Activated T-helper 2 cell treated with anti-CD3 and anti-CD28 coated beads, Interferon-gamma antibody, Interleukin-2, Interleukin-4, amounts not matched to agents 10 μg/mL and 5 μg/mL and 100 μg/mL, durations not matched to agents 14 hours and 24 hours and 36 hours (primary cell): ENCODE measurements around the gene SNX9. TPM values are rescaled to one million over a fixed set of nuclear protein-coding genes. Genes with fewer than 3 reads are reported as not detected.
"Not testable (repeated sequence)": the region's sequence is repeated elsewhere in the genome, so short reads cannot be mapped to it uniquely, and the experiment has no call there.

Source experiments
- DNase-seq: peaks from one replicate; pipeline ENCODE4 v3.0.0; 2021; ENCODE audit warnings: low spot score
- H3K27ac Mint-ChIP-seq: one replicate; pipeline ENCODE4 v1.8.0; 2021; ENCODE audit warnings: mixed read lengths
- H3K27me3 Mint-ChIP-seq: one replicate; pipeline ENCODE4 v1.8.0; 2021; ENCODE audit warnings: low read depth, mixed read lengths
- H3K36me3 Mint-ChIP-seq: one replicate; pipeline ENCODE4 v1.8.0; 2021; ENCODE audit warnings: low read depth, mixed read lengths
- H3K4me1 Mint-ChIP-seq: one replicate; pipeline ENCODE4 v1.8.0; 2021; ENCODE audit warnings: low read depth, mixed read lengths
- H3K4me3 Mint-ChIP-seq: one replicate; pipeline ENCODE4 v1.8.0; 2021; ENCODE audit warnings: low read depth, mild to moderate bottlenecking, moderate library complexity, mixed read lengths
- H3K9me3 Mint-ChIP-seq: one replicate; pipeline ENCODE4 v1.8.0; 2021; ENCODE audit warnings: mixed read lengths
- intact Hi-C: fragments of 100-400 bp; cut with micrococcal nuclease; formaldehyde crosslinking; loops from one replicate; pipeline ENCODE4 v1.15.1; 2023
- total RNA-seq: library from RNA; stranded (reverse); gene quantifications from 2 replicates; pipeline ENCODE4 v1.2.3, GENCODE V29; 2022

SNX9 gene
- total RNA-seq, 1 donor from 2014 or later: 55.6 TPM

GRCh38 chr6:157789861-157790260, 33.2 kb upstream of the SNX9 start:
- Mint-ChIP-seq H3K9me3 (peaks cover 5% of the 10 kb centered on the region), H3K4me1 (peaks cover 8% of the 10 kb centered on the region), H3K4me3 (no peak overlapping the region), H3K27ac (no peak overlapping the region), H3K27me3 (peaks cover 50% of the 10 kb centered on the region), H3K36me3 (no peaks in the 10 kb centered on the region)
- no peak for DNase-seq
- intact Hi-C loops: no loop called here

- H3K9me3 Mint-ChIP-seq: peaks cover 5% of the 10 kb centered on the region
- intact Hi-C loops: no loop called here
- no peaks in the 10 kb centered on the region for H3K36me3 Mint-ChIP-seq
- peaks cover 8% of the 10 kb centered on the region for H3K4me1 Mint-ChIP-seq
- H3K27me3 Mint-ChIP-seq: peaks cover 45% of the 10 kb centered on the region
- H3K27ac Mint-ChIP-seq: no peak overlapping the region
- H3K4me3 Mint-ChIP-seq: no peak overlapping the region
- DNase-seq: no peak
Measured at GRCh38 chr6:157790548-157791160, 32.4 kb upstream of the SNX9 start.

GRCh38 chr6:157791450-157791849, 31.6 kb upstream of the SNX9 start:
- H3K27ac Mint-ChIP-seq: no peak overlapping the region
- DNase-seq: no peak
- intact Hi-C loops: no loop called here
- H3K36me3 Mint-ChIP-seq: no peaks in the 10 kb centered on the region
- H3K4me1 Mint-ChIP-seq: peaks cover 8% of the 10 kb centered on the region
- H3K27me3 Mint-ChIP-seq: peaks cover 45% of the 10 kb centered on the region
- no peak overlapping the region for H3K4me3 Mint-ChIP-seq
- peaks cover 5% of the 10 kb centered on the region for H3K9me3 Mint-ChIP-seq

DNA sequence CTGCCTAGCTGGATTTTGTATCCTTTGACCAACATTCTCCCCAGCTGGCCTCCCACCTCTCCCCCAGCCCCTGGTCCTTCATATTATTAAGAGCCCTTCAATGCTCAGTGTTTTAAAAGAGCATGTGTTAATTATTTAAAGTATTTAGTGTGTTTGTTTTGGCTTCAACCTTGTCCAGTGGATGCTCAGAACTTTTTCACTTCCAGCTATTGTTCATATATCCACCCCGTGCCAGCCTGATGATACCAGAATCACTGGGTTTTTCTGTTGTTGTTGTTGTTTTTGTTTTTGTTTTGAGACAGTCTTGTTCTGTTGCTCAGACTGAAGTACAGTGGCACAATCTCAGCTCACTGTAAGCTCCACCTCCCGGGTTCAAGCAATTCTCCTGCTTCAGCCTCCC, 30.4 kb upstream of the SNX9 start:
- Mint-ChIP-seq H3K27me3 (peaks cover 42% of the 10 kb centered on the region), H3K27ac (no peak overlapping the region), H3K4me1 (peaks cover 9% of the 10 kb centered on the region), H3K4me3 (no peak overlapping the region), H3K9me3 (peaks cover 5% of the 10 kb centered on the region), H3K36me3 (no peaks in the 10 kb centered on the region)
- intact Hi-C loops: no loop called here
- DNase-seq: no peak

DNA sequence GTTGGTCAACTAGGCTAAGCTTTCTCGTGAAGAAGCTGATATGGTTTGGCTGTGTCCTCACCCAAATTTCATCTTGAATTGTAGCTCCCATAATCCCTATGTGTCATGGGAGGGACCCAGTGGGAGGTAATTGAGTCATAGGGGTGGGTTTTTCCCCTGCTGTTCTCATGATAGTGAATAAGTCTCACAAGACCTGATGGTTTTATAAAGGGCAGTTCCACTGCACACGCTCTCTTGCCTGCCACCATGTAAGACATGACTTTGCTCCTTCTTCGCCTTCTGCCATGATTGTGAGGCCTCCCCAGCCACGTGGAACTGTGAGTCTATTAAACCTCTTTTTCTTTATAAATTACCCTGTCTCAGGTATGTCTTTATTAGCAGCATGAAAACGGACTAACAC, 29.0 kb upstream of the SNX9 start:
- Mint-ChIP-seq H3K9me3 (peaks cover 16% of the 10 kb centered on the region), H3K27me3 (peaks cover 50% of the 10 kb centered on the region), H3K4me1 (peaks cover 21% of the 10 kb centered on the region)
- DNase-seq, intact Hi-C loops, H3K4me3 Mint-ChIP-seq, H3K36me3 Mint-ChIP-seq, H3K27ac Mint-ChIP-seq: not testable (repeated sequence)

DNA sequence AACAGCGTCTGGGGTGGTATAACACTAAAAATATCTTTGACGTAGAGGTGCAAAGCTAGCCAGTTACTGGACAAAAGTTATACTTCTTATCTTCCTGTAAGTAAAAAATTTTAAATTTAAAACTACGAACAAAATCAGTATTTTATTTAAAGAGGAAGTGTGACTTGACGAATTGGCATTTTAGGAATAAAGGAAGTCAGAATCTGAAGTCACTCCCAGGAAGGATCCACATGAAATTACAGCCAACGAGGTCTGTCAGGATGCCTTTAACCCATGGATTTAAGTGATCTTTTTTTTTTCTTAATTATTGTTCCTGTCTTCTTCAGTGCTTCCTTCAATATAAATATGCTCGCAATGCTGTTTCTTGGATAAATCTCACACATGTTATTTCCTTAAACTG, 27.2 kb upstream of the SNX9 start:
- H3K4me3 Mint-ChIP-seq: no peak overlapping the region
- H3K9me3 Mint-ChIP-seq: peaks cover 25% of the 10 kb centered on the region
- H3K27ac Mint-ChIP-seq: no peak overlapping the region
- H3K4me1 Mint-ChIP-seq: peaks cover 28% of the 10 kb centered on the region
- H3K27me3 Mint-ChIP-seq: peaks cover 49% of the 10 kb centered on the region
- intact Hi-C loops: no loop called here
- peaks cover 4% of the 10 kb centered on the region for H3K36me3 Mint-ChIP-seq
- no peak for DNase-seq

DNA sequence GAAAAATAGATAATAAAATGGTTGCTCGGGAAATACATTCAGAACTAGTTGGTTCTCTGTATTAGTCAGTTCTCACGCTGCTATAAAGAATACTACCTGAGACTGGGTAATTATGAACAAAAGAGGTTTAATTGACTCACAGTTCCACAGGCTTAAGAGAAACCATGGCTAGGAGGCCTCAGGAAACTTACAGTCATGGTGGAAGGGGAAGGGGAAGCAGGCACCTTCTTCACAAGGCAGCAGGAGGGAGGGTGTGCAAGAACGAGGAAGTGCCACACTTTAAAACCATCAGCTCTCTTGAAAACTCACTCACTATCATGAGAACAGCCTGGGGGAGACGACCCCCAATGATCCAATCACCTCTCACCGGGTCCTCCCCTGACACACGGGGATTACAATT, 24.2 kb upstream of the SNX9 start:
- Mint-ChIP-seq H3K4me3 (no peak overlapping the region), H3K9me3 (peaks cover 25% of the 10 kb centered on the region), H3K36me3 (peaks cover 4% of the 10 kb centered on the region)

DNA sequence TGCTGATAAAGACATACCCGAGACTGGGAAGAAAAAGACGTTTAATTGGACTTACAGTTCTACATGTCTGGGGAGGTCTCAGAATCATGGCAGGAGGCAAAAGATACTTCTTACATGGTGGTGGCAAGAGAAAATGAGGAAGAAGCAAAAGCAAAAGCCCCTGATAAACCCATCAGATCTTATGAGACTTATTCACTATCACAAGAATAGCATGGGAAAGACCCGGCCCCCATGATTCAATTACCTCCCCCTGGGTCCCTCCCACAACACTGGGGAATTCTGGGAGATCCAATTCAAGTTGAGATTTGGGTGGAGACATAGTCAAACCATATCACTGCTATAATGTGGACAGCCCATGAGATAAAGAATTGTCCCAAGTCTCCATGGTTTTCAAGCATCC, 23.5 kb upstream of the SNX9 start:
- H3K4me3 Mint-ChIP-seq, H3K36me3 Mint-ChIP-seq, H3K27ac Mint-ChIP-seq, DNase-seq, intact Hi-C loops: not testable (repeated sequence)
- peaks cover 37% of the 10 kb centered on the region for H3K4me1 Mint-ChIP-seq
- peaks cover 54% of the 10 kb centered on the region for H3K27me3 Mint-ChIP-seq
- peaks cover 21% of the 10 kb centered on the region for H3K9me3 Mint-ChIP-seq

More for the DNA sequence above, 24.2 kb upstream of the SNX9 start:
- intact Hi-C loops: no loop called here
- Mint-ChIP-seq H3K4me1 (peaks cover 35% of the 10 kb centered on the region), H3K27ac (no peak overlapping the region), H3K27me3 (peaks cover 56% of the 10 kb centered on the region)
- no peak for DNase-seq

DNA sequence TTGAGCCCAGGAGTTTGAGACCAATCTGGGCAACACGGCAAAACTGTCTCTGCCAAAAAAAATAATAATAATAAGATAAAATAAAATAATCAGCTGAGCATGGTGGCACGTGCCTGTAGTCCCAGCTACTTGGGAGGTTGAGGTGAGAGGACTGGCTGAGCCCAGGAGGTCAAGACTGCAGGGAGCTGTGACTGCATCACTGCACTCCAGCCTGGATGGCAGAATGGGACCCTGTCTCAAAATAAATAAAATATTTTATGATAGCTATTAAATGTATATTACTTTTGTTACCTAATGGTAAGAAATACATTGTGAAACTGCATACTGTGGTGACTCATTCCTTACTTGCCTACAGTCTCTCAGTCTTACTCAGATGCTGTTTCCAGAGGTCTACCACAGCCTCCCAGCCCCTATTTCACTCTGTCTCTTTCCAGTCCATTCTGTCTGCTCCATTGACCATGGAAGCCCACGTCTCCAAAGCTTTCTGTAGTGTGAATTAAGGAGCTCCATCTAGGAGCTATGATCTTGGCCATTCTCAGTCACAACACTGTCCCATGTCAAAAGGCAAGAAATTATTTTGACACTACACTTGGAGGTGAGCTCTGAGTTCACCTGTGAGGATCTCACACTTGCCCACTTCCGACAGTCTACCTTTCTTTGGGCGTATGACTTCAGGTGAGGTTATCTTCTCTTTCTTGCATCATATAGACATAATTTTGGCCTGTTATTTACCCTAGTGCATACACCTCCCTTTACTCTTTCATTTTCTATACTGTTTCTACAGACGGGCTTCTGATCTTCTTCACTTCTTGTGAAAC, 22.4 kb upstream of the SNX9 start:
- Mint-ChIP-seq H3K4me1 (peaks cover 42% of the 10 kb centered on the region), H3K27me3 (peaks cover 54% of the 10 kb centered on the region)

GRCh38 chr6:157804448-157805327, 18.4 kb upstream of the SNX9 start:
- DNase-seq: no peak
- peaks cover 46% of the 10 kb centered on the region for H3K27me3 Mint-ChIP-seq
- peaks cover 22% of the 10 kb centered on the region for H3K4me1 Mint-ChIP-seq
- H3K4me3 Mint-ChIP-seq: no peak overlapping the region
- intact Hi-C loops: loop anchor here (1.0 kb wide), 1 partner anchor 40 kb away; no protein-coding TSS in a partner anchor
- peaks cover 15% of the 10 kb centered on the region for H3K9me3 Mint-ChIP-seq
- H3K27ac Mint-ChIP-seq: no peak overlapping the region
- peaks cover 4% of the 10 kb centered on the region for H3K36me3 Mint-ChIP-seq

More for the DNA sequence above, 22.4 kb upstream of the SNX9 start:
- peaks cover 21% of the 10 kb centered on the region for H3K9me3 Mint-ChIP-seq
- peaks cover 4% of the 10 kb centered on the region for H3K36me3 Mint-ChIP-seq
- H3K4me3 Mint-ChIP-seq: no peak overlapping the region
- DNase-seq: no peak
- H3K27ac Mint-ChIP-seq: peak overlapping the region; percentile 21
- intact Hi-C loops: loop anchor here (1.0 kb wide), 3 partner anchors 24 to 60 kb away; no protein-coding TSS in a partner anchor

DNA sequence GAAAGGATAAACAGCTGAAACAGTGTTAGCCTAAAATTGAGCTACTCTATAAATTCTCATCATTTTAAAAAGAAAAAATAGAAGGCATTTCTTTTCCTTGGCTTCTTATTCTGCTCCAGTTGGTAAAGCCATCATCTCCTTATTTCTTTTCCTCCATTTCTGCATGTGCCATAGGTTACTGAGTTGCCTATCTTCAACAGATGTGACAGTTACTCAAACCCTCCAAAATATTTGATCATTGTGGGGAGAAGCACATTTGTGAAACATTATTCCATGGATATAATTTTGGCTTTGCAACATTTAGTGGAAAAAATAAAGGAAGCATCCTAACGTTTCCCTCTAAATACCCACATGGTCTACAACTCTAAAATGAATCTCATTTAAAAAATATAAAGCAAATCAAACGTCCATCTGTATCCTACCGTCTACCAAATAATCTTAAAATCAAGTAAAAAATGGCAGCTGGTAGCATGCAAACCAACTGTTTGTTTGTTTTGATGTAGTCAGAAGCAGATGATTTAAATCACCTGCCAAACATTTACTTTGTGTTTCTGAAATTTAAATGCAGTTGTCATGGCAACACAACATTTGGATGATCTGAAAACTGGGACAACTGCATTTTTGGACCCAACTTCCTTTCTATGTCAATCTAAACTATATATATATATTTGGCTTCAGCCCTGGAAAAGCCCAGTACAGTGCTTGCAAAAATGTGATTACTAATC, 16.8 kb upstream of the SNX9 start:
- Mint-ChIP-seq H3K4me1 (peaks cover 15% of the 10 kb centered on the region), H3K36me3 (peaks cover 4% of the 10 kb centered on the region), H3K4me3 (no peak overlapping the region), H3K9me3 (peaks cover 17% of the 10 kb centered on the region), H3K27me3 (peaks cover 51% of the 10 kb centered on the region), H3K27ac (no peak overlapping the region)
- no peak for DNase-seq
- intact Hi-C loops: no loop called here

- H3K27ac Mint-ChIP-seq: no peak overlapping the region
Measured at GRCh38 chr6:157806856-157807215, 16.2 kb upstream of the SNX9 start.

More at GRCh38 chr6:157806856-157807215, 16.2 kb upstream of the SNX9 start:
- intact Hi-C loops: no loop called here
- Mint-ChIP-seq H3K27me3 (peaks cover 50% of the 10 kb centered on the region), H3K36me3 (peaks cover 4% of the 10 kb centered on the region), H3K9me3 (peaks cover 17% of the 10 kb centered on the region), H3K4me3 (no peak overlapping the region), H3K4me1 (peaks cover 12% of the 10 kb centered on the region)
- DNase-seq: no peak
